Amniotic epithelial cell (primary cell): ENCODE measurements around the gene CNOT1.
"Not testable (repeated sequence)": the region's sequence is repeated elsewhere in the genome, so short reads cannot be mapped to it uniquely, and the experiment has no call there.

Experiments
- DNase-seq: peaks from one replicate; pipeline ENCODE4 v3.0.0-alpha.2; 2010; ENCODE audit warnings: low read depth

CNOT1 gene

DNA sequence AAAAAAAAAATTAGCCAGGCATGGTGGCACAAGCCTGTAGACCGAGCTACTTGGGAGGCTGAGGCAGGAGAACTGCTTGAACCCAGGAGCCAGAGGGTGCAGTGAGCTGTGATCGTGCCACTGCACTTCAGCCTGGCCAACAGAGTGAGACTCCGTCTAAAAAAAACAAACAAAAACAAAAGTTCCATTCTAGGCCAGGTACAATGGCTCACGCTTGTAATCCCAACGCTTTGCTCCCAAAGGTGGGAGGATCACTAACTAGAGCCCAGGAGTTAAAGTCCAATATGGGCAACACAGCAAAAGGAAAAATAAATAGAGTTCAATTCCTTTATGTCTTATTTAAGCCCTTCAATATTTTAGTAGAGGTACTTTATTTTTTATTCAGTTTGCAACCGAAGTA is 47.5 kb downstream of the CNOT1 start:
- no peak for DNase-seq

DNA sequence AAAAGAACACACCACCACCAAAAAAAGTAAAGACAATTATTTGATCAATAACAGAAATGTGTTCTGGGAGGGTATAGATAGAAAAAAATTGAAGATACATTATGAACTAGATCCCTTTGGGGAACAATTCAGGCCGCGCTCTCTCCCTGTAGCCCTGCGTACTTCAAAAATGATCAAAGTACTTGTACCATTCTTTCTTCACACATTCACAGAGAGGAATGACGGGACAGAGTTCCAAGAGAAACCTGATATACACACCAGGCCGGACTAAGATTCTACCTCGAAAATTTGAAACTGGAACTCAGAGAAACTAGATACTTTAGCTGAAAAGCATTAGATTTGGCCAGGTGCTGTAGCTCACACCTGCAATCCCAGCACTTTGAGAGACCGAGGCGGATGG is 50.0 kb downstream of the CNOT1 start:
- DNase-seq, result no peak

DNA sequence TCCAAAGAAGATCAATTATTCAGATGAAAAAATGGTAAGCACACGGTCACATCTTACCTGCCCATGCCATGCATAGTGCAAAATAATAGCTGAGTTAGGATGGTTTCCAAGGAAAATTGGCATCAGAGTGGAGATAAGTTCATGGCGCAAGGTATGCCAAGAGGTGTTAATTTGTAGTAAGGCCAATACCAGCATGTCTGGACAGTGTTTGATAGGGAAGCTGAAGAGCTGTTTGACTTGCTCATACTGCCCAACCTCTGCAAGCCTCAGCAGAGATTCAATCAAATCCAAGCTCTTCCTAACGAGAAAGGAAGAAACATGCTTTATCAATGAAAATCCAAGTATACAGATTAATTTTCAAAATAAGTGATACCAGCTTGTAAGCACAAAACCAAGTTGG is 51.0 kb downstream of the CNOT1 start:
- no peak for DNase-seq

DNA sequence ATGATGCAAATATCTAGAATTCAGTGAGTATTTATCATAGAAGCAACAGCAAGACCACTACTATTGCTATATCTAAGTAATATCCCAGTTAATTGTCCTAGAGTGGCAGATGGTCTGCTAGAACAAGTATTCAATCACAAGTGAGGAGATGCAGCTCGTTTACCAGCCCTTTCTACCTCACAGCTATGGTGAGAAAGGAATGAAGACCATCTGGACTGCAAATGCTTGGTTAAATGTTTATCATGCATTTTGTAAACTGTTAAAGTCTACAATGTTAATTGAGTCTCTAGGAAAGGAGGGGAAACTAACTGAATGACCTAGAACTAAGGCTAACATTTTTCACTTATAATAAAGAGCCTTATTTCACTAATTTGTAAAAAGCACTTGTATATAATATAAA is 52.5 kb downstream of the CNOT1 start:
- no peak for DNase-seq

DNA sequence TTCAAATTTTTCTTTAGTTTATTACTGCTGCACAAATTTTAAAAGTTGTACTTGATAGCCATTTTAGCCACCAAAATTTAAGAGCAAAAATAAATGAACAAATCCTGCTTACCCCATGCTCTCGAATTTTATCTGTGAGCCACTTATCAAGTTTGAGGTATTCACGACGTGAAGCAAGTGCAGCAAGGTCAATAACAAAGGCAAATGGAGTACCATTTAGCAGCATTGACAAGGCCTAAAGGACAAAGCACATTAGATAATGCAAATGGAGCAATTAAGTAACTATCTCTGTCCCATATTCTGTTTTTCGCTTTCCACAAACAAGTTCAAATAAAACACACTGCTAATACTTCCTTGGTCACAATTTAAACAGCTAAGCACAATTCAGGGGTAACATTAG is 54.7 kb downstream of the CNOT1 start:
- DNase-seq, result no peak

DNA sequence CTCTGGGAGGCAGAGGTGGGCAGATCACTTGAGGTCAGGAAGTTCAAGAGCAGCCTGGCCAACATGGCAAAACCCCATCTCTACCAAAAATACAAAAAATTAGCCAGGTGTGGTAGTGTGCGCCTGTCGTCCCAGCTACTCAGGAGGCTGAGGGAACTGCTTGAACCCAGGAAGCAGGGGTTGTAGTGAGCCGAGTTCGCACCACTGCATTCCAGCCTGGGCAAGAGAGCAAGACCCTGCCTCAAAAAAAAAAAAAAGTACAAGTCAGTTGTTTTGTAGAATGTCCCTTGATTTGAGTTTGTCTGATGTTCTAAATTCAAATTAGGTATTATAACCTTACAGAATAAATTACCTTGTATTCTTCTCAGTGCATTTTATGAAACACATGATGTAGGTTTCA is 63.9 kb downstream of the CNOT1 start:
- DNase-seq, result not testable (repeated sequence)

DNA sequence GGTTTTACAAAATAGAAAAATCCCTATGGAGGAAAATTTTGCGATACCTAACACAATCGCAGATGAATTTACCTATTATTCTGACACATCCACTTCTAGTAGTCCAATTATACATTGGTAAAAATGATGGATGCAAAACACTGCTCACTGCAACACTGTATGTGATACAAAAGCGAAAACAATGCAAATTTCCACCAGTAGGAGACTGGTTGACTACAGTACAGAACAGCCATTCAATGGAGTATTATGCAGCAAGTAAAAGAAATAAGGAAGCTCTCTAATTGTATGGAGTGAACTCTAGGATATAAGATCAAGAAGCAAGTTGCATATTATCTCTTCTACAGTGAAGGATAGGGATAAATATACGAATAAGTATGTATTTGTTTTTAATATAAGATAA is 65.9 kb downstream of the CNOT1 start:
- DNase-seq, result no peak

DNA sequence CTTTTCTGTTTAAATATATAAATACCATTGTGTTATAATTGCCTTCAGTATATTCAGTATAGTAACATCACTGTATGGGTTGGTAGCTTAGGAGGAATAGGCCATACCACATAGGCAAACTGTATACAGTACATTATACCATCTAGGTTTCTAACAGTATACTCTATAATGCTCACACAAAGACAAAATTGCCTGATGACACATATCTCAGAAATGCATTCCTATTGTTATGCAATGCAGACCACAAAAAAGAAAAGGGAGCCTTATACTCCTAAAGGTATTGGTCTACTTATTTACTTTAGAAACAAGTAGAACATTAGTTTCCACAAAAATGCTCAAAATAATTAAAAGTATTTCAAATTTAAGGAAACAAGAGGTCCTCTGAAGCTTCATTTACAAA is 66.4 kb downstream of the CNOT1 start:
- peak; percentile 74 for DNase-seq

DNA sequence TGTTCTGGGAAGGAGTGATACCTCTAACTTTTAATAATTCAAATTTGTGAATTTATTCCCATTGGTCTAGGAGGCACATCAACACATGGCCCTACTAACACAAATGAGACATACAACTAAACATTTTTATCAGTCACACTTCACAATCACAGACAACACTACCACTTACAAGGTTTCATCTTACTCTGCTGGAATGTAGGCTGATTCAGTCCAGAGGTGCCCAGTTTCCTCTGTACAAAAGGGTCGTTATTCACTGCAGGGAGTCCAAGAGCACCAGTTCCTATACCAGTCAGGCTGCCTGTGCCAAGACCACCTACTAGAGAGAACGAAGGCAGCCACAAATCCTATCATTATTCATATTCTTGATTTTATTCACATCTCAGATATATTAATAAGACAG is 72.9 kb downstream of the CNOT1 start:
- peak; percentile 21 for DNase-seq

DNA sequence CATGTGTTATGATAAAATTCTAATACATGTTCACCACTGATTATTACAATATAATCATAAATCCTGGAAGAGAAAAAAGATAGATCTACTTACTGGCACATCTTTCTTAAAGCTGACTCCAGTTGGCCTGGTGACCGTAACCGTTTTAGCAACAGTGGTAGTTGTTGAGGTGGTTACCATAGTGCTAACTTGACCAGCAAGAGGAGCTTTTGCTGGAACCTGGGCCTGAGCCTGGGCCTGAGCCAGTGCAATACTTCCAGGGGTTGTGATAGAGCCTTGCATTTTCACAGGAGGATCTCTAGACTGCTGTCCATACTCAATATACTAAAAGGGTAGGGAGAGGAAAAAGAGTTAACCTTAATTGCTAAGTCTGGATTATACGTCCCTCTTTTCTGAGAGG is 78.1 kb downstream of the CNOT1 start:
- DNase-seq, result no peak

DNA sequence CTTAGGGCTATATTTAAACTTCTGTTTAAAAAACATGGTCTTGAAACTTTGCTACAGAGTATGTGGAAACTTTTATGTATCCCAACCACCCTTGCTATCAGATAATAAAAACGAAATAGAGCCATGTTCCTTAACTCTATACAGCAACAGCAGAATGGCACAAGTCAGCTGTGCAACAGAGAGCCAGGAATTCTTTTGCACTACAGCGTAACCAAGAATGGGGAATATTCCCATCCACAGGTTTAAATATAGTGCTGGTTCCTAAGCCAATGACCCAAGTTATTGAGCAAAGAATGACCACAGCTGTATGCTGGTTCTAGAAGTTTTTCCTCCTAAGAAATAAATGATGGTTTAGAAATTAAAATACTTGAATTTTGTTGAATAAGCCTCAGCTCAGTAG is 81.2 kb downstream of the CNOT1 start:
- DNase-seq, result no peak

DNA sequence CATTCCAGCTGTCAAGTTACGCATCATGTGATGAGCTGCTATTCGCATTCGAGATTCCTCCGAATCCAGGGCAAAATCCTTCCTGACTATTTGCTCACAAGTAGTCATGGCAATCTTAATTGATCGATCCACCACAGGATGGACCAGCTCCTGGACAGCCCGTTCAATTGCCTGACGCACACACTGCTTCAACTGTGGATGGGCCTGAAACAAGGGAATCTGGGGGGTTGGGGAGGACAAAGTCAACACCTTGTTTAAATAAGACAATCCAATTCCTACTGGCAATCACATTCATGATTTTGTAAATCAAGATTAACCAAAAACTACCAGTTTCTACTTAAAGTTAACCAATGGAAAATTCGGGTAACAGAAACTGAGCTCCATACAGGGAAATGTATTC is 85.9 kb downstream of the CNOT1 start:
- no peak for DNase-seq

DNA sequence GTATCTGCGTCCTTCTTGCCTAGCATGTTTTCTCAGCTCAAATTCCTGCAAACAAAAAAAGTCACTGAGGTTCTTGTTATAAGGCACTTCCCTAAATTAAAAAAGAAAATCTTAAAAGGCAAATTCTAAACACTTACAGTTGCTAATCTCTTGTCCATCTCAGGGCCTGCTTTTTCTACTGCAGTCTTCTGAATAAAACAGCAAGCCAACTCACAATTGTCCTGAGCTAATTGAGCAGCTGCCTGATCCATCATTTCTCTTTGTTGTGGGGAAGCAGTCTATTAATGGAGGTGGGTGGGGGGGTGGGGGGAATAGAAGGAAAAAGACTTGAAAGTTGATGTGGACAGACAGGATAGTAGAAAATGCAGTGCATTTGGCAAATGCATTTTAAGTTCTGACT is 87.3 kb downstream of the CNOT1 start:
- no peak for DNase-seq

DNA sequence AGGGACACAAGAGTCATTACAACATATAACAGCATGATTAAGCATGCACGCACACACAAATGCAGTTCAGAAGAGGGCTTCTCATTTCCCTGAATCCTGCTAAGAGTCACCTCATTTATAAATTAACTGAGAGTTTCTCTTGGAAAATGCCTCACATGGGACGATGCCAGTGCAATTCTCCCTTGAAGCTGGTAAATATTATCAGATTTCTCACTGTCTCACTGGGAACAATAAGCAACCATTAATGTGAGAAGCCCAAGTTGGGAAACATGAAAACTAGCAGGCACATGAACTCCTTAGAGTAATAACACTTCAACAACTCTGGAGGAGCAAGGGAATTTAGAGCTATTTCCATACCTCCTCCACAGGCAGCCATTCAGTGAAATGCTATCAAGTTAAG is 87.9 kb downstream of the CNOT1 start:
- no peak for DNase-seq

DNA sequence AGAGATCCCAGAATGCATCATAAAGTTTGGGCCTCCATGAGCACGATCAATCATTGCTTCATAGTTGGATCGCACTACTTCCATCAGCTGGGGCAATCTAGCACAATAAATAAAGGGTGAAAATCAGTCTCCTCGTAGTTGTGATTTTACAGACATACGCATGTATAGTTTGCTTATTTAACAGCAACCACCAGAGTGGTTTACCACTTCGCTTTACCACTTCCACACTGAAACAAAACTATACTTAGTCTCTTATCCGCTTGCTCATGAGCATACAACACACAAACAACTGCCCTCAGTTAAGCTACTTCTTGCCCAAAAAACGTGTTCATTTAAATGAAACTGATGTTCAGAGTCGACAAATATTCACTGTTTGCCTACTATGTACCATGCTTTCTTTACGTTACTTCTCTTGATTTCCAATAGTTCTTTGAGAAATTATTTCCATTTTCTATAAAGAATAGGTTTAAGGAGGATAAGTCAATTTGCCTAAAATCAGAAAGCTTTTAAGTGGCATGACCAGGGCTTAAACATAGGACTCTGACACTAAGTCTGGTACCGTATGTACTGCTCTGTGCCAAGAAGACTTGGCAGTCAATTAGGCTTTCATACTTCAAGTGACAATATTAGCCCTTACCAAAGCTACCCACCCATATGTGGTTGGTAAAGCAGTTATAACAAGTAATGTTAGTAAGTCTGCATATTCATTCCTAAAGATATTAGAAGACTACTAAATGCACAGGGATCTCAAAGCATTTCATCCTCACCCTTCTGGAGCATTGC is 92.3 kb downstream of the CNOT1 start:
- DNase-seq, result no peak

DNA sequence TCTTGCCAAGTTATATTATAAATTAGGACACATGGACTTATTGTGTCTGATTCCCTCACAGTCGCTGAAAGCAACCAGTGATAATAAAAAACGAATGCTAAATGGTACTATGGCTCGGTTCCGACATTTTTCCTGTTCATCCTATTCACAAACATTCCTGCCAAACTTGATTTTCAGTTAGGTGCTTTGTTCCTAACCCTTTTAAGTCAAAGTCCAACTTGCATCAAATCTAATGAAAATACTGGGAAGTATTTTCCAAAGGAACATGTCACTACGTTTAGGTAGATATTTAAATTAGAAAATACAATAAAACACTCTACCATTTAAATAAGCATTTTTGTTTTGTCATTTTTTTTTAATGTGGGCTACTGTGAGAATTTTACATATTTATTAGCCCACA is 93.3 kb downstream of the CNOT1 start:
- DNase-seq, result no peak

DNA sequence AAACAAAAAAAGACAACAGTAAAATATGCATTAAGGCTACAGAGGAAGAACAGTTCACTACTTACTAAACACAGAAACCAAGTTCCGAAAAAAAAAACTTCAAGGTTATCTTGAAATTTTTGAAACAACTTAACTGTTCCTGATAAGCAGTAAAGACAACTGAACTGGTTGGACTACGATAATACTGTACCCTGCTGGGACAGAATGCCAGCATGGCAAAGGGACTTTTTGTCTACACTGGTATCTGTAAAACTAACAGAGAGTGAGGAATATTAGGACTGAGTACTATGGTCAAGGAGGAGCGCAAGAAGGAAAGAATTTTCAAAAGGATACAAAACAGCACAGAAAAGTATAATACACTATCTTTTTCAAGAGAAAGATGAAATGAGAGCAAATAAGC is 94.5 kb downstream of the CNOT1 start:
- DNase-seq, result no peak

DNA sequence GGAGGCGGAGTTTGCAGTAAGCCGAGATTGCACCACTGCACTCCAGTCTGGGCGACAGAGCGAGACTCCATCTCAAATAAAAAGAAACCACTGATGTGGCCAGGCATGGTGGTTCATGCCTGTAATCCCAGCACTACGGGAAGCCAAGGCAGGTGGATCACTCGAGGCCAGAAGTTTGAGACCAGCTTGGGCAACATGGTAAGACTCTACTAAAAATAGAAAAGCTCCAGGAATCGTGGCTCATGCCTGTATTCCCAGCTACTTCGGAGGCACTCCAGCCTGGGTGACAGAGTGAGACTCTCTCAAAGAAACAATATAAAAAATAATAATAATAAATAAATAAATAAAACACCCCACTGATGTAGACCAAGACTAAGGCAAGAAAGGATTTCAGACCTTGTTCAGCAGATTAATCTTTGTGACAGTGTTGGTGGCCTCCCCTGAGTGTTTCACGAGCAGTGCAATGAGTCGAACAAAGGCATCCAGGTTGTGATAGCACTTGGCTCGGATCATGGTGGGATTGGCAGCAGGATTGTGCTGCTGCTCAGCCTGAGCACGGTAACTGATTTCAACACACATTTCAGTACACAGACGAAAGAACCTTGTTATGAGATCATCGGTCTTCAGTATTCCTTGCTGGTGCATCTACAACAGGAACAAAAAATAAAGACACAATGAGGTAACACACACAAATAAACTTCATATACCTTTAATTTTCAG is 95.7 kb downstream of the CNOT1 start:
- DNase-seq, result peak; percentile 66

DNA sequence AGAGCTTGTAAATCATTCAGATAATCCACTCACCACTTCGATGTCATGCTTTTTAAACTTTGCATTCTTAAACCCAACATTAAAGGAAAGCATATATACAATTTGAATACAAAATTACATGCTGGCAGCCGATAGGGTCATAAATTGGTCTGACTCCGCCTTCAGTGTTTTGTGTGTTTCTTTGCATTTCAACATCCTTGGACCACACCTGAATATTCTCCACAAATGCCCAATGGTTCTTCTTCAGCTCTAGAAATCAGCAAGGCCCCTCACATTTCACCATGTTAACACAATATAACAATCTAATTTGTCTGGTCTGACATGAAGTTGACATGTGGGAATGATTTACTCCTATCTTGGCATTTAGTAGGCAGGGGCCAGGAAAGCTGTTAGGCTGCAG is 97.2 kb downstream of the CNOT1 start:
- DNase-seq, result no peak

DNA sequence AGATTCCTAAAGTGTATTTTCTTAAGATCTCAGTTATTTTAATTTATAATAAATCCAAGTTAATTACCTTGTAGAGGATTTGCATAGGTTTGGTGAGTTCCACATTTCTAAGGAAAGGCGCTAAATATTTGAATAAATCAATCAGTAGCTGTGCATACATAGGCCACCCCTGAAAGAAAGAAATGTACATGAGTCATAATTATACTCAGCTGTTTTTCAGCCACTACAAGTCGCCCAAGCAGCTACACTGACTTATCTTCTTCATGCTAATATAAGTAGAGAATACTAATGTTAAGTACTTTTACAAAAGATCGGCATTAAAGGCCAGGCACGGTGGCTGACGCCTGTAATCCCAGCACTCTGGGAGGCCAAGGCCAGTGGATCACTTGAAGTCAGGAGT is 99.4 kb downstream of the CNOT1 start:
- DNase-seq, result no peak

DNA sequence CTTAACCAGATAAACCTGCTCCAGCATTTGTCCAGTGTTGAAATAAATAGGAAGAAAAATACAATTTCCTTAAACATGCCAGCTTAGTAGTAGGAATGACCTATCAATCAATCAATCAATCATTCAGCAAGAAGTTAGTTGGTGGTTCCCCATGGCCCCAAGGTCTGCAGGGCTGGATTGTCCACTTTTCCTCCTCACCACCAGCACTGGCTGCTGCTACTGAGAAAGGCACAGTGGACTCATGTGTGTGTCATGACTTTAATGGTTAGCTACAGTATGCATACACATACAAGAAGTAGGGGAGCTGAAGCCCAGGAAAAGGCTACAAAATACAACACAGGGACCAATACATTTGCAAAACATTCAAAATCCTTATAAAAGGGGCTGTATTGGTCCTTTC is 109.9 kb downstream of the CNOT1 start:
- DNase-seq, result no peak

DNA sequence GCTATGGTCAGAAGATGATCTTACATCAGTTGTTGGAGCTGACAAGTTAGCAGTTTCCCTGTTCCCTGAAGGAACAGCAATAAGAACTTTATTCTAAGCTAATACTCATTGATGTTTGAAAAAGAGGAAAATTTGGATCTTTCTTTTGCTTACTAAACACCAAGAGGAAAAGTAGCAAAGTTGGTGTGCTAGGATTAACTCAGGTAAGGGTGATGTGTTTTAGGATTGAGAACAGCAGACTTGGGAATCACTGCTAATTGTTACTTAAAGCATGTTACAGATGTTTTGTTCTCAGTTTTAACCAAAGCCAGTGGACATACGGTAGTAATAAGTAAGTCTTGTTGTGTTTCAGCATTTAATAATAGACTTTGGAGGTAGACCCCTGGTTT is 110.7 kb downstream of the CNOT1 start:
- DNase-seq, result no peak

DNA sequence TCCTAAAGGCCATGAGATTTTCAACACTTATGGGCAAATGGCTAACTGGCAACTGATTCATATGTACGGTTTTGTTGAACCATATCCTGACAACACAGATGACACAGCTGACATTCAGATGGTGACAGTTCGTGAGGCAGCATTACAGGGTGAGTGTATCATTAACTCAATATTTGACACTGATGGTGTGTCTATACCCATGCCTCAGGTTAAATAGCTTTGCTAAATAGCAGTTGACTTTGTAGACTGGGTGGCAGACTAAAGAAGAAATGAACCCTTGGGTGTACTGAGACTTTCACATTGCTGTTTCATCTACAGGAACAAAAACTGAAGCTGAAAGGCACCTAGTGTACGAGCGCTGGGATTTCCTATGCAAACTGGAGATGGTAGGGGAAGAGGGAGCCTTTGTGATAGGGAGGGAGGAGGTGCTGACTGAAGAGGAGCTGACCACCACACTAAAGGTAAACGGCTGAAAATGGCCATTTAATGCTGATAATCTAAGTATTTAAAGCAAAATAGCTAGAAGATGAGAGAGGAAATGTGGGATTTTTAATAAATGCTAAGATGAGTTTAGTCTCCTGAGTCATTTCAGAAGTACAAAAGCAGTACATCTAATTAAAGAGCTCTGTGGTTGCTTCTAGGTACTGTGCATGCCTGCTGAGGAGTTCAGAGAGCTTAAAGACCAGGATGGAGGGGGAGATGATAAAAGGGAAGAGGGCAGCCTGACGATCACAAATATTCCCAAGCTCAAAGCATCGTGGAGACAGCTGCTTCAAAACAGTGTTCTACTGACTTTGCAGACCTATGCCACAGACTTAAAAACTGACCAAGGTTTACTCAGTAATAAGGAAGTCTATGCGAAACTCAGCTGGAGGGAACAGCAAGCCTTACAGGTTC is 111.3 kb downstream of the CNOT1 start:
- no peak for DNase-seq
